ENCODE measurements around the gene MST1.

The MST1 gene

DNA sequence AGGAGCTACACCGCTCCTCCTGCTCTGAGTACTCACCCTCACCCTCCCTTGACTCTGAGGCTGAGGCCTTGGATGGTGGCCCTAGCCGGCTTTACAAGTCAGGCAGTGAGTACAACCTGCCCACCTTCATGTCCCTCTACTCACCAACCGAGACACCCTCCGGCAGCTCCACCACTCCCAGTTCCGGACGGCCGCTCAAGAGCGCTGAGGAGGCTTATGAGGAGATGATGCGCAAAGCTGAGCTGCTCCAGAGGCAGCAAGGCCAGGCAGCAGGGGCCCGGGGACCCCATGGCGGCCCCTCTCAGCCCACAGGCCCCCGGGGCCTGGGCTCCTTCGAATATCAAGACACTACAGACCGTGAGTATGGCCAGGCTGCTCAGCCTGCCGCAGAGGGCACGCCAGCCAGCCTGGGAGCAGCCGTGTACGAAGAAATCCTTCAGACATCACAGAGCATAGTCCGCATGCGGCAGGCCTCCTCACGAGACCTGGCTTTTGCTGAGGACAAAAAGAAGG lies 36.3 kb downstream of the MST1 start:
- TF ChIP-seq, protein P1, sequence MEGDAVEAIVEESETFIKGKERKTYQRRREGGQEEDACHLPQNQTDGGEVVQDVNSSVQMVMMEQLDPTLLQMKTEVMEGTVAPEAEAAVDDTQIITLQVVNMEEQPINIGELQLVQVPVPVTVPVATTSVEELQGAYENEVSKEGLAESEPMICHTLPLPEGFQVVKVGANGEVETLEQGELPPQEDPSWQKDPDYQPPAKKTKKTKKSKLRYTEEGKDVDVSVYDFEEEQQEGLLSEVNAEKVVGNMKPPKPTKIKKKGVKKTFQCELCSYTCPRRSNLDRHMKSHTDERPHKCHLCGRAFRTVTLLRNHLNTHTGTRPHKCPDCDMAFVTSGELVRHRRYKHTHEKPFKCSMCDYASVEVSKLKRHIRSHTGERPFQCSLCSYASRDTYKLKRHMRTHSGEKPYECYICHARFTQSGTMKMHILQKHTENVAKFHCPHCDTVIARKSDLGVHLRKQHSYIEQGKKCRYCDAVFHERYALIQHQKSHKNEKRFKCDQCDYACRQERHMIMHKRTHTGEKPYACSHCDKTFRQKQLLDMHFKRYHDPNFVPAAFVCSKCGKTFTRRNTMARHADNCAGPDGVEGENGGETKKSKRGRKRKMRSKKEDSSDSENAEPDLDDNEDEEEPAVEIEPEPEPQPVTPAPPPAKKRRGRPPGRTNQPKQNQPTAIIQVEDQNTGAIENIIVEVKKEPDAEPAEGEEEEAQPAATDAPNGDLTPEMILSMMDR (IDR thresholded peaks at IDR 0.05; ENCODE audit: low read length, missing control alignments), result no peak
- no peak for DNase-seq (ENCODE audit: low read depth)
- no peak overlapping the region for H3K4me3 ChIP-seq (replicated peaks; ENCODE audit: low read depth, low read length)

DNA sequence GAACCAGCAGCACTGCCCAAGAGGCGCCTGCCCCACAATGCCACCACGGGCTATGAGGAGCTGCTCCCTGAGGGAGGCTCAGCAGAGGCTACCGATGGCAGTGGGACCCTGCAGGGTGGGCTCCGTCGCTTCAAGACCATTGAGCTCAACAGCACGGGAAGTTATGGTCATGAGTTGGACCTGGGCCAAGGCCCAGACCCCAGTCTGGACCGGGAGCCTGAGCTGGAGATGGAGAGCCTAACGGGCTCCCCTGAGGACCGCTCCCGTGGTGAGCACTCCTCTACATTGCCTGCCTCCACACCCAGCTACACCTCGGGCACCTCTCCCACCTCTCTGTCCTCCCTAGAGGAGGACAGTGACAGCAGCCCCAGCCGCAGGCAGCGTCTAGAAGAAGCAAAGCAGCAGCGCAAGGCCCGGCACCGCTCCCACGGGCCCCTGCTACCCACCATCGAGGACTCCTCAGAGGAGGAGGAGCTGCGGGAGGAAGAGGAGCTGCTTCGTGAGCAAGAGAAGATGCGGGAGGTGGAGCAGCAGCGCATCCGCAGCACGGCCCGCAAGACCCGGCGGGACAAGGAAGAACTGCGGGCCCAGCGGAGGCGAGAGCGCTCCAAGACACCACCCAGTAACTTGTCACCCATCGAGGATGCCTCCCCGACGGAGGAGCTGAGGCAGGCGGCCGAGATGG lies 36.9 kb downstream of the MST1 start:
- H3K4me3 ChIP-seq (replicated peaks; ENCODE audit: low read depth, low read length), result no peak overlapping the region
- TF ChIP-seq, protein P1 (IDR thresholded peaks at IDR 0.05; ENCODE audit: low read length, missing control alignments), result no peak
- no peak for DNase-seq (ENCODE audit: low read depth)

DNA sequence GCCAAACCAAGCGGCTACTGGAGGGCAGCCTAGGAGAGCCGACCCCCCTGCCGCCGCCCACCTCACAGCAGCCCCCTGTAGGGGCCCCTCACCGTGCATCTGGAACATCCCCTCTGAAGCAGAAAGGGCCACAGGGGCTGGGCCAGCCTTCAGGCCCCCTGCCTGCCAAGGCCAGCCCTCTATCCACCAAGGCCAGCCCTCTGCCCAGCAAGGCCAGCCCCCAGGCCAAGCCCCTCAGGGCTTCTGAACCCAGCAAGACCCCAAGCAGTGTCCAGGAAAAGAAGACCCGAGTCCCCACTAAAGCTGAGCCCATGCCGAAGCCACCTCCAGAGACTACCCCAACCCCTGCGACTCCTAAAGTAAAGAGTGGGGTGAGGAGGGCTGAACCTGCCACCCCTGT lies 38.6 kb downstream of the MST1 start:
- H3K4me3 ChIP-seq (replicated peaks; ENCODE audit: low read depth, low read length), result no peak overlapping the region
- TF ChIP-seq, protein P1 (IDR thresholded peaks at IDR 0.05; ENCODE audit: low read length, missing control alignments), result no peak
- DNase-seq (ENCODE audit: low read depth), result no peak

DNA sequence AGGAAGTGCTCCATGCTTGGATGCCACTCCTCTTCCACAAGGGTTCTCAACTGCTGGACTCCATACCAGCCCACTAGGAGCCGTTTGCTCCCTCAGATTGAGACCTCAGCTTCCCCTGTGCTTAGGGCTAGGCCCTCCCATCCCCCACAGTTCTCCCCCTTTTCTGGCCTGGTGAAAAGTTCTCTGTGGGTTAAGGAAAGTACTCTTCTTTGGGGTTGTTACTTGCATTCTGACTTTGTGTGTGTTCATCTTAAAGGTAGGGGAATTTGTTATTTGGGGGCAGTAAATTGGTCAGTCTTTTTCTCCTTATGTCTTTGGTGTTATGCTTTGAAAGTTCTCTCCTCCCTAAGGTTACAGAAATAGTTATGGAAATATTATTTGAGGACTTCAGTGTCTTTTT lies 39.1 kb downstream of the MST1 start:
- TF ChIP-seq, protein P1 (IDR thresholded peaks at IDR 0.05; ENCODE audit: low read length, missing control alignments), result no peak
- no peak overlapping the region for H3K4me3 ChIP-seq (replicated peaks; ENCODE audit: low read depth, low read length)
- no peak for DNase-seq (ENCODE audit: low read depth)

DNA sequence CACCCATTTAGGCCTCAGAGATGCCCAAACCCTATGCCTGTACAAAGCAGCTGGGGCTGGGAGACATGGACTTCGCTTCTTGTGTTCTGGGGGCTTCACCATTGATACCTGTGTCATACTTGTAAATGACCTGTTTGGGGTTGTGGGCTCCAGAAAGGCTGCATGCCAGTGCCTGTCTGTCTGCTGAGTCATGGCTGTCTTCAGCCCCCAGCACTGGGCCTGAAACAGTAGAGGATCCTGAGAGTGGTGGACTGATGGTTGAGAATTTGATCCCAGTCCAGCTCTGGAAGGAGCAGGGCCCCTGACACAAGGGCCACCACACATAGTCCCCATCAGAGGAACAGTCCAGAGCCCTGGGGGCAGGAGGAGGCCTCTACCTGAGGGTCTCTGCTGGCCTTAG lies 39.7 kb downstream of the MST1 start:
- no peak overlapping the region for H3K4me3 ChIP-seq (replicated peaks; ENCODE audit: low read depth, low read length)
- no peak for DNase-seq (ENCODE audit: low read depth)
- TF ChIP-seq, protein P1 (IDR thresholded peaks at IDR 0.05; ENCODE audit: low read length, missing control alignments), result no peak

DNA sequence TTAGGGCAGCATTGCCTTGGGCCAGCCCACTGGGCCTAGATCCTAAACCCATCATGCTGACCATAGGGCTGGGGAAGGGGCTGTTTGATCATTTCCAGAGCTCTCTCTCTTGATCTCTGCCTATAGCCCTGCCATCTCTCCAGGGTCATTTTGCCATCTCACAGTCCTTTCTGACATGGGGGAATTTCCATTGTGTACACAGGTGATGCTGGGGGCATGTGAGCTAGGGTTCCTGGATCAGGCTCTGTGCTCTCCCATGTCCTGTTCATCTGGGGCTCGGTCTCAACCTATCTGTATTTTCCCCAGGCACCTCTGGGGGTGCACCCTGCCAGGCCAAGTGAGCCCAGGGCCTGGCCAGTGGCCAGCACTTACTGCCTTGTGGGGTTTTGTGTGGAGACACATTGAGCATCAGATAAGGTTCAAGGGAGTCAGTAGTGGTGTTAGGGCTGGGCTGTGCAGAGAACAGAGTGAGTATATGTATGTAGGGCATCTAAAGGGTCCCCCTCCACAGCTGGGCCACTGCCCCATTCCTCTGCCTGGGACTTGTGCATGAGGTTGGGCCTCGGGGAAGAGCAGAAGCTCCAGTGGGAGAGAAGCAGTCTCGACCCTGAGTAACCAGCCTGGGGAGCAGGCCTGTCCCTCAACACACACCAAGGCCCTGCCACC lies 40.8 kb downstream of the MST1 start:
- H3K4me3 ChIP-seq (replicated peaks; ENCODE audit: low read depth, low read length), result no peak overlapping the region
- no peak for DNase-seq (ENCODE audit: low read depth)
- TF ChIP-seq, protein P1 (IDR thresholded peaks at IDR 0.05; ENCODE audit: low read length, missing control alignments), result no peak
